GM12878 (cell line): ENCODE results near the gene PATL1. TPM values are rescaled to one million over a fixed set of nuclear protein-coding genes. Genes with fewer than 3 reads are reported as not detected.

Source experiments
- BACH1 ChIP-seq: fragments of 450-650 bp; IDR thresholded peaks from 2 replicates; pipeline ENCODE4 v1.6.1; 2017; ENCODE audit warnings: mild to moderate bottlenecking, borderline replicate concordance
- CBX3 ChIP-seq: fragments of 200-600 bp; sonication (generic); IDR thresholded peaks from 2 replicates; pipeline ENCODE4 v1.6.1; 2016; ENCODE audit warnings: low read depth, borderline replicate concordance
- CEBPB ChIP-seq, 2 experiments: fragments of 150-350 bp in 1 of 2; IDR thresholded peaks; 2 replicates each; pipeline ENCODE4 v1.6.1; 2012 to 2014; ENCODE audit warnings: low read depth in 2 of 2, low read length in 2 of 2, borderline replicate concordance in 1 of 2, inconsistent platforms in 1 of 2
- CHD1 ChIP-seq: IDR thresholded peaks from 2 replicates; pipeline ENCODE4 v1.6.1; 2012; ENCODE audit warnings: low read depth, low read length, improper control_type of control experiment
- CREM ChIP-seq: IDR thresholded peaks from 2 replicates; pipeline ENCODE4 v1.6.1; 2014; ENCODE audit warnings: antibody characterized with exemption, low read depth
- DPF2 ChIP-seq: fragments of 450-650 bp; IDR thresholded peaks from 2 replicates; pipeline ENCODE4 v1.6.1; 2017; ENCODE audit warnings: mild to moderate bottlenecking
- ESRRA ChIP-seq: IDR thresholded peaks from 2 replicates; pipeline ENCODE4 v1.6.1; 2012; ENCODE audit warnings: mild to moderate bottlenecking, low read length, improper control_type of control experiment
- ETV6 ChIP-seq, 2 experiments: fragments of 450-650 bp in 1 of 2; IDR thresholded peaks in 1 of 2; conservative IDR thresholded peaks in 1 of 2; 2 replicates each; pipeline ENCODE4 v1.6.1; 2014; ENCODE audit warnings: antibody characterized with exemption in 1 of 2, borderline replicate concordance in 1 of 2, low read depth in 1 of 2, mild to moderate bottlenecking in 1 of 2, moderate library complexity in 1 of 2
- EZH2 ChIP-seq: IDR thresholded peaks from 2 replicates; pipeline ENCODE4 v1.6.1; 2012; ENCODE audit warnings: low read depth, mild to moderate bottlenecking, control low read depth, inconsistent platforms, low read length, borderline replicate concordance; ENCODE audit not compliant: control insufficient read depth
- MTA2 ChIP-seq: fragments of 450-650 bp; IDR thresholded peaks from 2 replicates; pipeline ENCODE4 v1.6.1; 2016; ENCODE audit warnings: low read depth, mild to moderate bottlenecking, moderate library complexity
- NFIC ChIP-seq: IDR thresholded peaks from 2 replicates; pipeline ENCODE4 v1.6.1; 2012; ENCODE audit warnings: low read depth, mild to moderate bottlenecking, inconsistent platforms, low read length, moderate library complexity
- NFXL1 ChIP-seq: fragments of 450-650 bp; IDR thresholded peaks from 2 replicates; pipeline ENCODE4 v1.6.1; 2017; ENCODE audit warnings: antibody characterized with exemption, mild to moderate bottlenecking, borderline replicate concordance
- NR2C1 ChIP-seq: fragments of 450-650 bp; IDR thresholded peaks from 2 replicates; pipeline ENCODE4 v1.6.1; 2017; ENCODE audit warnings: antibody characterized with exemption, mild to moderate bottlenecking, moderate library complexity
- POLR2AphosphoS5 ChIP-seq: IDR thresholded peaks from 2 replicates; pipeline ENCODE4 v1.6.1; 2011; ENCODE audit warnings: mild to moderate bottlenecking, low read length, inconsistent platforms
- RFX5 ChIP-seq: IDR thresholded peaks from 2 replicates; pipeline ENCODE4 v1.6.1; 2011; ENCODE audit warnings: low read depth, low read length, improper control_type of control experiment
- SMAD5 ChIP-seq: IDR thresholded peaks from 2 replicates; pipeline ENCODE4 v1.6.1; 2016; ENCODE audit warnings: antibody characterized with exemption, low read depth
- STAT3 ChIP-seq: IDR thresholded peaks from 2 replicates; pipeline ENCODE4 v1.6.1; 2011; ENCODE audit warnings: low read depth, low read length, improper control_type of control experiment
- YBX1 ChIP-seq: fragments of 450-650 bp; IDR thresholded peaks from 2 replicates; pipeline ENCODE4 v1.6.1; 2016; ENCODE audit warnings: antibody characterized with exemption
- YY1 ChIP-seq: IDR thresholded peaks from 2 replicates; pipeline ENCODE4 v1.6.1; 2011; ENCODE audit warnings: low read depth, mild to moderate bottlenecking, low read length
- ZBED1 ChIP-seq: IDR thresholded peaks from 2 replicates; pipeline ENCODE4 v1.6.1; 2016; ENCODE audit warnings: borderline replicate concordance
- polyA plus RNA-seq, 11 experiments: library from polyadenylated mRNA; depleted of rRNA in 4 of 11; unstranded in 6 of 11; stranded (reverse) in 5 of 11; fragments of >200 nt; fragmentation: Nextera tagmentation in 4 of 11; fragmentation: Illumina TruSeq in 1 of 11; extraction: Ambion mirVana in 4 of 11; extraction: Trizol in 1 of 11; gene quantifications; 1 replicate in 1 of 11; 2 replicates in 10 of 11; pipeline versions ENCODE4 v1.2.1 to v1.2.3, GENCODE V29; 2011 to 2016; ENCODE audit warnings: inconsistent platforms in 2 of 11, missing spikeins in 2 of 11, low read depth in 1 of 11
- total RNA-seq, 4 experiments: library from RNA; depleted of rRNA in 3 of 4; stranded (reverse); fragments of >200 nt in 3 of 4; fragmentation: Illumina TruSeq in 1 of 4; extraction: Trizol in 1 of 4; gene quantifications; 2 replicates each; pipeline versions ENCODE4 v1.2.1 to v1.2.3, GENCODE V29; 2013 to 2021
- TF ChIP-seq, protein P1 (sequence below): fragments of 450-650 bp; conservative IDR thresholded peaks from 2 replicates; pipeline ENCODE4 v1.6.1; 2017; ENCODE audit warnings: mild to moderate bottlenecking, moderate library complexity
- TF ChIP-seq, protein P2 (sequence below): IDR thresholded peaks from 2 replicates; pipeline ENCODE4 v1.6.1; 2011; ENCODE audit warnings: mild to moderate bottlenecking, low read depth, low read length, moderate library complexity; ENCODE audit not compliant: insufficient replicate concordance
- TF ChIP-seq, protein P3 (sequence below): IDR thresholded peaks from 2 replicates; pipeline ENCODE4 v1.6.1; 2011; ENCODE audit warnings: low read depth, mild to moderate bottlenecking, low read length, moderate library complexity, borderline replicate concordance; ENCODE audit errors: extremely low read depth
- TF ChIP-seq, protein P4 (sequence below): fragments of 450-650 bp; IDR thresholded peaks from 2 replicates; pipeline ENCODE4 v1.6.1; 2017; ENCODE audit warnings: borderline replicate concordance
- TF ChIP-seq, protein P5 (sequence below): fragments of 450-650 bp; IDR thresholded peaks from 2 replicates; pipeline ENCODE4 v1.6.1; 2017; ENCODE audit warnings: mild to moderate bottlenecking

Gene PATL1
- total and polyA plus RNA-seq, 10 of the 15 experiments (the other 5 are each of a cell fraction or from before 2014, with no cell fraction given), result 5.3 to 62.0 (median 14.9) TPM

DNA sequence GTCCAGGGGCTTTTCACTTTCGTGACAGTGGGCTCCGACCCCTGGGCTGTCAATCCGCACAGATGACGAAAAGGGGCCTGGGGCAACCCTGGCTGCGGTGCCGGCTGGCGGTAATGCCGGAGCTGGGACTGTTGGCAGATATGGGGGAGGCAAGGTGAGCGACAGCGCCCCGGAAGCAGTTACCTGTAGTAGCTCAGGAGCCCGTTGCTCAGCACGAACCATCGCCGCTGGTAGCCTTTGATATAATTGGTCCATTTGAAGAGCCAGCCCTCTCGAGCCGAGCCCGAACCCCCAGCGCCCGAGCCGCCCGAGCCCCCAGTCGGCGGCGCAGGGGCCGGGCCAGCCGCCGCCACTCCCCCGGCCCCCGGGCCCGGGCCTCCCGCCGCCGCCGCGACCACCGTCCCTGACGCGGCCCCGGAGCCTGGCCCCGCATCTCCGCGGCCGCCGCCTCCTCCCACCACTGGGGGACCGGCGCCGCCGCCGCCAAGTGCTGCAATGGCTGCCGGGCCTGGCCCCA, 53.7 kb downstream of the PATL1 start (continued):
- TF ChIP-seq RFX5 (no peak), YY1 (peak; percentile 91; the same call in 1 of the 2 replicates), SMAD5 (0 out of 2 replicates have a peak, but pooled peaks have one; percentile 38), ESRRA (no peak), CBX3 (no peak), NR2C1 (peak; percentile 93), POLR2AphosphoS5 (0 out of 2 replicates have a peak, but pooled peaks have one; percentile 51), CEBPB (IDR thresholded peaks at IDR 0.05; ENCODE audit: borderline replicate concordance in 1 of 2, low read depth in 2 of 2, low read length in 2 of 2) (no peak), STAT3 (no peak), EZH2 (no peak), MTA2 (no peak), DPF2 (no peak), CHD1 (no peak), BACH1 (peak; percentile 81; the same call in 1 of the 2 replicates), ZBED1 (no peak), NFXL1 (no peak), CREM (0 out of 2 replicates have a peak, but pooled peaks have one; percentile 8), YBX1 (no peak), ETV6 (conservative IDR thresholded peaks at IDR 0.05 in 1 of 2, IDR thresholded peaks at IDR 0.05 in 1 of 2; ENCODE audit: borderline replicate concordance in 1 of 2, low read depth in 1 of 2) (no peak), NFIC (no peak)
- TF ChIP-seq, protein P1, sequence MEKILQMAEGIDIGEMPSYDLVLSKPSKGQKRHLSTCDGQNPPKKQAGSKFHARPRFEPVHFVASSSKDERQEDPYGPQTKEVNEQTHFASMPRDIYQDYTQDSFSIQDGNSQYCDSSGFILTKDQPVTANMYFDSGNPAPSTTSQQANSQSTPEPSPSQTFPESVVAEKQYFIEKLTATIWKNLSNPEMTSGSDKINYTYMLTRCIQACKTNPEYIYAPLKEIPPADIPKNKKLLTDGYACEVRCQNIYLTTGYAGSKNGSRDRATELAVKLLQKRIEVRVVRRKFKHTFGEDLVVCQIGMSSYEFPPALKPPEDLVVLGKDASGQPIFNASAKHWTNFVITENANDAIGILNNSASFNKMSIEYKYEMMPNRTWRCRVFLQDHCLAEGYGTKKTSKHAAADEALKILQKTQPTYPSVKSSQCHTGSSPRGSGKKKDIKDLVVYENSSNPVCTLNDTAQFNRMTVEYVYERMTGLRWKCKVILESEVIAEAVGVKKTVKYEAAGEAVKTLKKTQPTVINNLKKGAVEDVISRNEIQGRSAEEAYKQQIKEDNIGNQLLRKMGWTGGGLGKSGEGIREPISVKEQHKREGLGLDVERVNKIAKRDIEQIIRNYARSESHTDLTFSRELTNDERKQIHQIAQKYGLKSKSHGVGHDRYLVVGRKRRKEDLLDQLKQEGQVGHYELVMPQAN, result peak; percentile 83; the same call in 1 of the 2 replicates
- TF ChIP-seq, protein P2, sequence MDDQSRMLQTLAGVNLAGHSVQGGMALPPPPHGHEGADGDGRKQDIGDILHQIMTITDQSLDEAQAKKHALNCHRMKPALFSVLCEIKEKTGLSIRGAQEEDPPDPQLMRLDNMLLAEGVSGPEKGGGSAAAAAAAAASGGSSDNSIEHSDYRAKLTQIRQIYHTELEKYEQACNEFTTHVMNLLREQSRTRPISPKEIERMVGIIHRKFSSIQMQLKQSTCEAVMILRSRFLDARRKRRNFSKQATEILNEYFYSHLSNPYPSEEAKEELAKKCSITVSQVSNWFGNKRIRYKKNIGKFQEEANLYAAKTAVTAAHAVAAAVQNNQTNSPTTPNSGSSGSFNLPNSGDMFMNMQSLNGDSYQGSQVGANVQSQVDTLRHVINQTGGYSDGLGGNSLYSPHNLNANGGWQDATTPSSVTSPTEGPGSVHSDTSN, result peak; percentile 41
- TF ChIP-seq, protein P3, sequence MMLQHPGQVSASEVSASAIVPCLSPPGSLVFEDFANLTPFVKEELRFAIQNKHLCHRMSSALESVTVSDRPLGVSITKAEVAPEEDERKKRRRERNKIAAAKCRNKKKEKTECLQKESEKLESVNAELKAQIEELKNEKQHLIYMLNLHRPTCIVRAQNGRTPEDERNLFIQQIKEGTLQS, result no peak
- TF ChIP-seq, protein P4, sequence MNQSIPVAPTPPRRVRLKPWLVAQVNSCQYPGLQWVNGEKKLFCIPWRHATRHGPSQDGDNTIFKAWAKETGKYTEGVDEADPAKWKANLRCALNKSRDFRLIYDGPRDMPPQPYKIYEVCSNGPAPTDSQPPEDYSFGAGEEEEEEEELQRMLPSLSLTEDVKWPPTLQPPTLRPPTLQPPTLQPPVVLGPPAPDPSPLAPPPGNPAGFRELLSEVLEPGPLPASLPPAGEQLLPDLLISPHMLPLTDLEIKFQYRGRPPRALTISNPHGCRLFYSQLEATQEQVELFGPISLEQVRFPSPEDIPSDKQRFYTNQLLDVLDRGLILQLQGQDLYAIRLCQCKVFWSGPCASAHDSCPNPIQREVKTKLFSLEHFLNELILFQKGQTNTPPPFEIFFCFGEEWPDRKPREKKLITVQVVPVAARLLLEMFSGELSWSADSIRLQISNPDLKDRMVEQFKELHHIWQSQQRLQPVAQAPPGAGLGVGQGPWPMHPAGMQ, result no peak
- TF ChIP-seq, protein P5, sequence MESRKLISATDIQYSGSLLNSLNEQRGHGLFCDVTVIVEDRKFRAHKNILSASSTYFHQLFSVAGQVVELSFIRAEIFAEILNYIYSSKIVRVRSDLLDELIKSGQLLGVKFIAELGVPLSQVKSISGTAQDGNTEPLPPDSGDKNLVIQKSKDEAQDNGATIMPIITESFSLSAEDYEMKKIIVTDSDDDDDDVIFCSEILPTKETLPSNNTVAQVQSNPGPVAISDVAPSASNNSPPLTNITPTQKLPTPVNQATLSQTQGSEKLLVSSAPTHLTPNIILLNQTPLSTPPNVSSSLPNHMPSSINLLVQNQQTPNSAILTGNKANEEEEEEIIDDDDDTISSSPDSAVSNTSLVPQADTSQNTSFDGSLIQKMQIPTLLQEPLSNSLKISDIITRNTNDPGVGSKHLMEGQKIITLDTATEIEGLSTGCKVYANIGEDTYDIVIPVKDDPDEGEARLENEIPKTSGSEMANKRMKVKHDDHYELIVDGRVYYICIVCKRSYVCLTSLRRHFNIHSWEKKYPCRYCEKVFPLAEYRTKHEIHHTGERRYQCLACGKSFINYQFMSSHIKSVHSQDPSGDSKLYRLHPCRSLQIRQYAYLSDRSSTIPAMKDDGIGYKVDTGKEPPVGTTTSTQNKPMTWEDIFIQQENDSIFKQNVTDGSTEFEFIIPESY, result no peak
